ENCODE results near the gene AK1. TPM values are rescaled to one million over a fixed set of nuclear protein-coding genes. Genes with fewer than 3 reads are reported as not detected.

The AK1 gene
- total and polyA plus RNA-seq, 2 of the 8 experiments (the other 6 are each of a cell fraction or from before 2014, with no cell fraction given) = 37.9 to 39.2 TPM

- no peak for TF ChIP-seq KDM4A (IDR thresholded peaks at IDR 0.05; ENCODE audit: low read depth, low read length, severe bottlenecking)
- no peak for TF ChIP-seq SIX5 (IDR thresholded peaks at IDR 0.05; ENCODE audit: low read depth, low read length)
- no peak for TF ChIP-seq POU5F1 (IDR thresholded peaks at IDR 0.05; ENCODE audit: low read depth, low read length)
- TF ChIP-seq POLR2A (IDR thresholded peaks at IDR 0.05; ENCODE audit: control extremely low read depth in 1 of 2, low read depth in 2 of 2, low read length in 2 of 2) = no peak
- TF ChIP-seq KDM5A (IDR thresholded peaks at IDR 0.05; ENCODE audit: low read length) = no peak
- TF ChIP-seq ATF2 (IDR thresholded peaks at IDR 0.05; ENCODE audit: low read length) = no peak
Measured at GRCh38 chr9:127857278-127857677, 20.2 kb downstream of the AK1 start (continued).

Data from H1 (cell line).